Caki2 (cell line): ENCODE data around the gene PARD3. TPM values are rescaled to one million over a fixed set of nuclear protein-coding genes. Genes with fewer than 3 reads are reported as not detected.
"Not testable (repeated sequence)": the region's sequence is repeated elsewhere in the genome, so short reads cannot be mapped to it uniquely, and the experiment has no call there.

ENCODE experiments used
- DNase-seq: peaks from one replicate; pipeline ENCODE4 v3.0.0-alpha.2; 2015; ENCODE audit warnings: low read depth
- in situ Hi-C: cut with HindIII; loops from 2 replicates; pipeline ENCODE4 v1.10.0; 2016; ENCODE audit warnings: low sequenced_read_pairs, low pct_unique_long_range_greater_than_20kb, mixed read lengths
- total RNA-seq: library from RNA; depleted of rRNA; stranded (reverse); fragments of >200 nt; shearing (Covaris generic); gene quantifications from 2 replicates; pipeline ENCODE4 v1.2.3, GENCODE V29; 2014; ENCODE audit warnings: low replicate concordance

The PARD3 gene
- total RNA-seq, 1 experiment from 2014 or later, result 237 TPM

DNA sequence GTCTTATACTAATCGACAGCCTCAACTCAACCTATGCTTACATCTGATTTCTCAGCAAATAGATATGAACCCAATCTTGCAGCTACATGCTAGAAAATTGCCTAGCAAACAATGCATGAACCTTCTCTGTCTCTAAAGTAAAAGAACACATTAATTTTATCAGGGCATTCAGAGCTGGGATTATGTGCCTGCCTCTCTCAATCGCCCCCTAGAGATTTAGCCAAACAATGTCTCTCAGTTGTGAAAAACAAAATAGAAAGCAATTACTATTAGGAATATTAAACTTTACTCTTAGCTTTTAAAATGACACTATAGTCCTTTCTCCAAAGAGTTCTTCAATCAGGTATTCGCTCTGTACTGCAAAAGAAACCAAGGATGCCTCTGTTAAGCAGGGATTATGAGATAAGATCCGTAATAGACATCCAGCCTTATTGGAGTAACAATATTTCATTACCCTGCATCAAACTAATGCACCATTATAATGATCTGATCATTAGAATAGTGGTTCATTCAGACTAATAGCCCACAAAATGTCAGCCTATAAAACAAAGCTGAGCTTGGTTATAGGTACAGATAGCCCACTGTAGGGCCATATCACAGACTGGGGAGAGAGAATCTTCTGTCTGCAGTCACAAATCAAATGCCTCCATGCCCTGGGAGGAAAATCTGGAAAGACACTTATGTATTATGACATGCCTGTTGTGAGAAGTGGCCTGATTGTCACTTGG is 736.9 kb downstream of the PARD3 start:
- in situ Hi-C loops, result no loop called here
- DNase-seq, result no peak

DNA sequence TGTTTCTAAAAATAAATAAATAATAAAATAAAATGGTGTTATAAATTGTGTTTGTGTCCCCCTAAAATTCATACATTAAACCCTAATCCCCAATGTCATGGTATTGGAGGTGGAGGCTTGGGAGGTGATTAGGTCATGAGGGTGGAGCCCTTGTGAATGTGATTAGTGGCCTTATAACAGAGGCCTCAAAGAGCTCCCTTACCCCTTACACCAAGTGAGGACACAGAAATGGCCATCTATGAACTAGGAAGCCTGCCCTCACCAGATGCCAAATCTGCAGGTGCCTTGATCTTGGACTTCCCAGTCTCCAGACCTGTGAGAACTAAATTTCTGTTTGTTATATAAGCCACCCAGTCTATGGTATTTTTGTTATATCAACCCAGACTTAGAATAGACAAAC is 738.7 kb downstream of the PARD3 start:
- DNase-seq, result no peak
- in situ Hi-C loops, result no loop called here

DNA sequence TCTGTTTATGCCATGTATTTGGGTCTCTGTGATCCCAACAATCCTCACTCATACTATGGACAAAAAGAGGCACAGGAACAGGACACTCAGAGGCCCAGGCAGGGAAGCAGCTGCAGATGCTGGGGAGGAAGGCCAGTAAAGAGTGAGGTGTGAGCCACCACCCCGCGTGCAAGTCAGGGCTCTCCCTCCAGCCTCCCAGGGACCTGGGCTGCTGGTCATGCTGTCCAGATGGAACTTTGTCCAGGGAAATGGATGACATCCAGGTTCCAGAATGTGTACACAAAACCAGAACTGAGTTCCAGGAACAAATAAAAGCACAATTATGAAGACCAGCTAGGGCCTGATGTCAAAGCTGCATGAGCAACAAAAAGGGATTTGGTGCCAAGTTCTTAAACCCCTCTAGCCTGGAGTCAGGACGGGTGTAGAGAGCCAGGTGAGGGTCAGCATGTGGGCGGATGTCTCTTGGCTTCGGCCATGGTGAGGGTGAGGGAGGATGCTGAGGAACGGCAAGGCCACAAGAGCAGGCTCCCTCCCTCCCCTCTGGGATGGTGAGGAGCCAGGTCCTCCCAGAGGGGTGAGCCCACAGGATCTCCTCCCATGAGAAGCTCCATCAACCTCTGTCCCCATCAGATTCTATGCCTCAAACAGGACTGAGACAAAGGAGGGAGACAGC is 739.7 kb downstream of the PARD3 start:
- no peak for DNase-seq
- in situ Hi-C loops, result no loop called here

DNA sequence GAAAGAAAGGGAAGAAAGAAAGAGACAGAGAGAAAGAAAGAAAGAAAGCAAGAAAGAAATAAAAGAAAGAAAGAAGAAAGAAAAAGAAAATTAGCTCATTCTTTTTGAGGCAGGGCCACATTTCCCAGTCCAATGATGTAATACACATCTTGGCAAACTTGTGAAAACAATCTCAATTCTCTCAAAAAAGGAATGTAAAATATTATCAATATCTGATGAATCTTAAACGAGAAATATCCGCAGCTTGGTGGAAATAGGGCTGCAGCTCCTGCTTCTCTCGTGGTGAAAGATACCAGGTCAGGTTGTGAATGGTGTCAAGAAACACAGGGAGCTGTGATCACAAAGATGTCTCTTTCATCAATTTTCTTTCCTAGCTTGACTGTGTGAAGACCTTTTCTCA is 741.0 kb downstream of the PARD3 start:
- no peak for DNase-seq
- in situ Hi-C loops, result no loop called here

DNA sequence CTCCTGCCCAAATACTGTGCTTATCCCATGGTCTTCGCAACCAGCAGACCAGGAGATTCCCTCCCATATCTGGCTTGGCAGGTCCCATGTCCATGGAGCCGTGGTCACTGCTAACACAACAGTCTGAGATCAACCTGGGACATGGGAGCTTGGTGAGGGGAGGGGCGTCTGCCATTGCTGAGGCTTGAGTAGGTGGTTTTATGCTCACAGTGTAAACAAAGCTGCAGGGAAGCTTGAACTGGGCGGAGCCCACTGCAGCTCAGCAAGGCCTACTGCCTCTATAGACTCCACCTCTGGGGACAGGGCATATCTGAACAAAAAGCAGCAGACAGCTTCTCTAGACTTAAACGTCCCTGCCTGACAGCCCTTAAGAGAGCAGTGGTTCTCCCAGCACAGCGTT is 747.4 kb downstream of the PARD3 start:
- in situ Hi-C loops, DNase-seq: not testable (repeated sequence)

DNA sequence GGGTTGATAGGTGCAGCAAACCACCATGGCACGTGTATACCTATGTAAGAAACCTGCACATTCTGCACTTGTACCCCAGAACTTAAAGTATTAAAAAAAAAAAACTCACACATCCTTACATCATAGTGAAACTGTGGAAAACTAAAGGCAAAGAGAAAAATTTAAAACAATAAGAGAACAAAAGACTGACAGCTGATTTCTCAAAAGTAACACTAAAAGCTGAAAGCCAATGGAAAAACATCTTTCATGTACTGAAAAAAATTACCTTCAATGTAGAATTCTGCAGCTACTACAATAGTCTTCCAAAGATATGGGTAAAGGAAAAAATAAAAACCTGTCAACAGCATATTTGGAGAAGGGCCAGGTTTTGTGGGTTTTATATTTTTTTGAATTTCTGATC is 751.5 kb downstream of the PARD3 start:
- in situ Hi-C loops, result no loop called here
- peak; percentile 11 for DNase-seq

DNA sequence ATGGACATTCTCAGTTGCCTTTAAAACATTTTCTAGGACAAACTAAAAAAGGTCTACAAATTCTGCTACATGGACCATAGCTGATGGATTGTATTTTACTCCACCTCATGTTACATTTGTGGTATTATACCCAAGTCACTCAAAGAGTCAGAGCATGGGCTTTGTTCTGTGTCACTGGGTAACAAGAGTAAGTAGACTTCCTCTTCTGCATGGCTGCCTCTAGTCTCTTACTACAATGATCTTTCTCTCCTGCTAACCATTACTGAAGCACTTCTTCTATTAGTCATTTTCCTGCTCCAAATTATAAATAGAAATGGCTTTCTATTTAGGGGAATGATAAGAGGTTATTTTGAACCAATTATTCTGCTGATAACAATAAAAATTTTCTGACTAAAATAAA is 753.3 kb downstream of the PARD3 start:
- in situ Hi-C loops, result no loop called here
- no peak for DNase-seq
